Type B pancreatic cell (in vitro differentiated cells): Measurements from ENCODE around the gene DUSP2. TPM values are rescaled to one million over a fixed set of nuclear protein-coding genes. Genes with fewer than 3 reads are reported as not detected.

Experiments
- DNase-seq: peaks from one replicate; pipeline ENCODE4 v3.0.0; 2021; ENCODE audit warnings: mixed read lengths; ENCODE audit not compliant: unreplicated experiment; ENCODE audit errors: extremely low spot score
- H3K27ac Mint-ChIP-seq: 2 replicates; pipeline ENCODE4 v1.8.0; 2021; ENCODE audit warnings: mild to moderate bottlenecking, mixed read lengths
- H3K27me3 Mint-ChIP-seq: 2 replicates; pipeline ENCODE4 v1.8.0; 2021; ENCODE audit warnings: mixed read lengths
- H3K36me3 Mint-ChIP-seq: 2 replicates; pipeline ENCODE4 v1.8.0; 2021; ENCODE audit warnings: mixed read lengths
- H3K4me1 Mint-ChIP-seq: one replicate; pipeline ENCODE4 v1.8.0; 2021; ENCODE audit warnings: mixed read lengths; ENCODE audit not compliant: unreplicated experiment
- H3K4me3 Mint-ChIP-seq: 2 replicates; pipeline ENCODE4 v1.8.0; 2021; ENCODE audit warnings: mild to moderate bottlenecking, mixed read lengths
- H3K9me3 Mint-ChIP-seq: 2 replicates; pipeline ENCODE4 v1.8.0; 2021; ENCODE audit warnings: mixed read lengths
- CTCF ChIP-seq: fragments of 200-600 bp; sonication (generic); conservative IDR thresholded peaks from 2 replicates; pipeline ENCODE4 v1.5.0; 2021; ENCODE audit warnings: antibody characterized with exemption, mild to moderate bottlenecking
- total RNA-seq: library from RNA; stranded (reverse); gene quantifications from 2 replicates; pipeline ENCODE4 v1.2.1, GENCODE V29; 2021; ENCODE audit warnings: low replicate concordance

DUSP2 gene
- total RNA-seq, 1 donor from 2014 or later, result 4.5 TPM

GRCh38 chr2:96184989-96185388 lies 39.7 kb upstream of the DUSP2 start:
- H3K27ac Mint-ChIP-seq, result peak overlapping the region; percentile 77
- no peak overlapping the region for H3K4me3 Mint-ChIP-seq
- no peak for TF ChIP-seq CTCF

GRCh38 chr2:96184188-96184587 lies 38.9 kb upstream of the DUSP2 start:
- Mint-ChIP-seq H3K9me3 (no peaks in the 10 kb centered on the region), H3K4me1 (no peaks in the 10 kb centered on the region), H3K36me3 (peaks cover 33% of the 10 kb centered on the region), H3K4me3 (no peak overlapping the region), H3K27ac (no peak overlapping the region), H3K27me3 (no peaks in the 10 kb centered on the region)
- TF ChIP-seq CTCF, result no peak
- DNase-seq, result no peak

More at GRCh38 chr2:96184989-96185388, 39.7 kb upstream of the DUSP2 start:
- Mint-ChIP-seq H3K36me3 (peaks cover 33% of the 10 kb centered on the region), H3K9me3 (no peaks in the 10 kb centered on the region), H3K27me3 (no peaks in the 10 kb centered on the region), H3K4me1 (no peaks in the 10 kb centered on the region)
- no peak for DNase-seq

- Mint-ChIP-seq H3K27me3 (no peaks in the 10 kb centered on the region), H3K4me3 (no peak overlapping the region), H3K36me3 (peaks cover 27% of the 10 kb centered on the region), H3K9me3 (no peaks in the 10 kb centered on the region), H3K4me1 (no peaks in the 10 kb centered on the region), H3K27ac (no peak overlapping the region)
- DNase-seq, result no peak
- no peak for TF ChIP-seq CTCF
Observed at GRCh38 chr2:96181529-96181928, 36.3 kb upstream of the DUSP2 start.

GRCh38 chr2:96180521-96180920 lies 35.3 kb upstream of the DUSP2 start:
- Mint-ChIP-seq H3K9me3 (no peaks in the 10 kb centered on the region), H3K36me3 (peaks cover 17% of the 10 kb centered on the region), H3K4me1 (no peaks in the 10 kb centered on the region), H3K27me3 (no peaks in the 10 kb centered on the region), H3K27ac (no peak overlapping the region), H3K4me3 (no peak overlapping the region)
- no peak for DNase-seq
- no peak for TF ChIP-seq CTCF

GRCh38 chr2:96180002-96180401 lies 34.8 kb upstream of the DUSP2 start:
- Mint-ChIP-seq H3K4me1 (no peaks in the 10 kb centered on the region), H3K4me3 (no peak overlapping the region), H3K9me3 (no peaks in the 10 kb centered on the region), H3K27ac (no peak overlapping the region), H3K36me3 (peaks cover 12% of the 10 kb centered on the region), H3K27me3 (no peaks in the 10 kb centered on the region)
- no peak for TF ChIP-seq CTCF
- DNase-seq, result no peak

GRCh38 chr2:96176661-96177060 lies 31.4 kb upstream of the DUSP2 start:
- no peak for DNase-seq
- Mint-ChIP-seq H3K4me1 (peaks cover 4% of the 10 kb centered on the region), H3K9me3 (no peaks in the 10 kb centered on the region), H3K36me3 (no peaks in the 10 kb centered on the region), H3K4me3 (no peak overlapping the region), H3K27me3 (no peaks in the 10 kb centered on the region), H3K27ac (no peak overlapping the region)
- no peak for TF ChIP-seq CTCF
